ENCODE measurements around the gene ZBTB46. TPM values are rescaled to one million over a fixed set of nuclear protein-coding genes. Genes with fewer than 3 reads are reported as not detected.

Gene ZBTB46
- polyA plus RNA-seq, 3 donors, result 13.6 to 16.0 (median 14.5) TPM

DNA sequence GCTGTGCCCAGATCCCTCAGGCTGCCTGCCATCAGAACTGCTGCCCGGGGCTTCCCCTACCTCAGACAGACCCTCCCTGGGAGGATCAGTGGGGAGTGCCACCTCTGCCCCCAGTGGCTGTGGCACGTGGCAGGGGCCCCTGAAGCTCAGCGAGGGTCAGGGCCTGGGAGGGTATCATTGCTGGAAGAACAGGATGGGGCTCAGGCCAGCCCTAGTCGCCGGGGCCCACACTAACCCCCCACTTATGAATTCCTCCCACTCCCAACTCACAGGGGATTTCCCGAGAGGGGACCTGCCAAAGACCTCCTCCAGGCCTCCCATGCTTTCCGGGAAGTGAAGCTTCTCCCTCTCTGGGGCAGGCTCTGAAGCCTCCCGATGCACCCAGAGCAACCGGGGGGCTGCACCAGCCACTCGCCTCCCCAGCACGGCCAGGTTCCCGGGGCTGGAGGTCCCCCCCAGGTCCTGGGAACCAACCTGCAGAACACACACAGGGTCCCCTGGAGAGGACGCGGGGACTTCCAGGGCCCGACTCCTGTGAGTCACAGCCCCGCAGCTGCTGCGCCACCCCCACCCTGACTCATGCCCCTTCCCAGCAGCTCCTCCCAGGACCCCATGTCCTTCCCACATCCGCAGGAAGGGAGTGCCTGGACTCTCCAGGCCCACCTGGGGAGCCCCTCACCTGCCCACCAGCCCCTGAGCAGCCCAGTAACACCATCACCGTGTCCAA, 132.2 kb downstream of the ZBTB46 start:
- no peak for DNase-seq (ENCODE audit: low read depth in 3 of 3, low spot score in 2 of 3)

DNA sequence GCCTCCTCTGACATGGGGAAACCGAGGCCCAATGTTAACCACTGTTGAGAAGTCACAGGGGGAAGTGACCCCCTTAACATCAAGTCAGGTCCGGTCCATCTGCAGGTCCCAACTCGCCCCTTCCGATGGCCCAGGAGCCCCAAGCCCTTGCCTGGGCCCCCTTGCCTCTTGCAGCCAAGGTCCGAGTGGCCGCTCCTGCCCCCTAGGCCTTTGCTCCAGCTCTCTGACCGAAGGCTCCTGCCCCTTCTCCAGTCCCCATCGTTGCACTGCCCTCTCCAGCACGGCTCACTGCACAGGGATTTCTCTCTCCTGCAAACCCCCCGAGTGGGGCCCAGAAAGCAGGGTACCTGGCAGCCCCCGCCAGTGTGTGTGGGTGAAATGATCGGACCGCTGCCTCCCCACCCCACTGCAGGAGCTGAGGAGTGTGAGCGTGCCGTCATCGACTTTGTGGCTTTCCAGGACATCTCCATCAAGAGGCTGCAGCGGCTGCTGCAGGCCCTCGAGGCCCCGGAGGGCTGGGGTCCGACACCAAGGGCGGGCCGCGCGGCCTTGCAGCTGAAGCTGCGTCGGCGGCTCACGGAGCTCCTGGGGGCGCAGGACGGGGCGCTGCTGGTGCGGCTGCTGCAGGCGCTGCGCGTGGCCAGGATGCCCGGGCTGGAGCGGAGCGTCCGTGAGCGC, 133.1 kb downstream of the ZBTB46 start:
- DNase-seq (ENCODE audit: low read depth in 3 of 3, low spot score in 2 of 3), result no peak

DNA sequence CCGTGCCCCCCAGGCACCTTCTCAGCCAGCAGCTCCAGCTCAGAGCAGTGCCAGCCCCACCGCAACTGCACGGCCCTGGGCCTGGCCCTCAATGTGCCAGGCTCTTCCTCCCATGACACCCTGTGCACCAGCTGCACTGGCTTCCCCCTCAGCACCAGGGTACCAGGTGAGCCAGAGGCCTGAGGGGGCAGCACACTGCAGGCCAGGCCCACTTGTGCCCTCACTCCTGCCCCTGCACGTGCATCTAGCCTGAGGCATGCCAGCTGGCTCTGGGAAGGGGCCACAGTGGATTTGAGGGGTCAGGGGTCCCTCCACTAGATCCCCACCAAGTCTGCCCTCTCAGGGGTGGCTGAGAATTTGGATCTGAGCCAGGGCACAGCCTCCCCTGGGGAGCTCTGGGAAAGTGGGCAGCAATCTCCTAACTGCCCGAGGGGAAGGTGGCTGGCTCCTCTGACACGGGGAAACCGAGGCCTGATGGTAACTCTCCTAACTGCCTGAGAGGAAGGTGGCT, 133.7 kb downstream of the ZBTB46 start:
- DNase-seq (ENCODE audit: low read depth in 3 of 3, low spot score in 2 of 3), result no peak

DNA sequence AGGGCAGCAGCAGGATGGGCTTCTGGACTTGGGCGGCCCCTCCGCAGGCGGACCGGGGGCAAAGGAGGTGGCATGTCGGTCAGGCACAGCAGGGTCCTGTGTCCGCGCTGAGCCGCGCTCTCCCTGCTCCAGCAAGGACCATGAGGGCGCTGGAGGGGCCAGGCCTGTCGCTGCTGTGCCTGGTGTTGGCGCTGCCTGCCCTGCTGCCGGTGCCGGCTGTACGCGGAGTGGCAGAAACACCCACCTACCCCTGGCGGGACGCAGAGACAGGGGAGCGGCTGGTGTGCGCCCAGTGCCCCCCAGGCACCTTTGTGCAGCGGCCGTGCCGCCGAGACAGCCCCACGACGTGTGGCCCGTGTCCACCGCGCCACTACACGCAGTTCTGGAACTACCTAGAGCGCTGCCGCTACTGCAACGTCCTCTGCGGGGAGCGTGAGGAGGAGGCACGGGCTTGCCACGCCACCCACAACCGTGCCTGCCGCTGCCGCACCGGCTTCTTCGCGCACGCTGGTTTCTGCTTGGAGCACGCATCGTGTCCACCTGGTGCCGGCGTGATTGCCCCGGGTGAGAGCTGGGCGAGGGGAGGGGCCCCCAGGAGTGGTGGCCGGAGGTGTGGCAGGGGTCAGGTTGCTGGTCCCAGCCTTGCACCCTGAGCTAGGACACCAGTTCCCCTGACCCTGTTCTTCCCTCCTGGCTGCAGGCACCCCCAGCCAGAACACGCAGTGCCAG, 134.3 kb downstream of the ZBTB46 start, which contains the start of gene TNFRSF6B:
TSS of gene TNFRSF6B (plus strand) at position 25 of the 729 bp plus-strand sequence. CDS start at position 141, 116 bp downstream.
- no peak for DNase-seq (ENCODE audit: low read depth in 3 of 3, low spot score in 2 of 3)

DNA sequence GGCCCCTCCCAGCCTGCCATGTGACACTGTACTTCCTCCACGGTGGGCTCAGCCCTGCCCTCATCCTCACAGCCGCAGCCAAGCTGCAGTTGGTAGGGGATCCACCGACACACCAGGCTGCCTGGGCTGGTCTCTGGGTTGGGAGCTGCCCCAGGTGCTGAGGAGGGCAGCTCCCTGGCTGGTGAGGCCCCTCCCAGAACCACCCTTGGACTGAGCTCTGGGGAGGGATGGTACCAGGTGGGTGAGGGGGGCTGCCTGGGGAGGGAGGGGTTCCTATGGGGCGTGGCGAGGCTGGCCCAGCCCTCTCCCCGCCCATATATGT, 134.8 kb downstream of the ZBTB46 start:
- DNase-seq (ENCODE audit: low read depth in 3 of 3, low spot score in 2 of 3), result peak in 1 of 3 donors; percentile 38

DNA sequence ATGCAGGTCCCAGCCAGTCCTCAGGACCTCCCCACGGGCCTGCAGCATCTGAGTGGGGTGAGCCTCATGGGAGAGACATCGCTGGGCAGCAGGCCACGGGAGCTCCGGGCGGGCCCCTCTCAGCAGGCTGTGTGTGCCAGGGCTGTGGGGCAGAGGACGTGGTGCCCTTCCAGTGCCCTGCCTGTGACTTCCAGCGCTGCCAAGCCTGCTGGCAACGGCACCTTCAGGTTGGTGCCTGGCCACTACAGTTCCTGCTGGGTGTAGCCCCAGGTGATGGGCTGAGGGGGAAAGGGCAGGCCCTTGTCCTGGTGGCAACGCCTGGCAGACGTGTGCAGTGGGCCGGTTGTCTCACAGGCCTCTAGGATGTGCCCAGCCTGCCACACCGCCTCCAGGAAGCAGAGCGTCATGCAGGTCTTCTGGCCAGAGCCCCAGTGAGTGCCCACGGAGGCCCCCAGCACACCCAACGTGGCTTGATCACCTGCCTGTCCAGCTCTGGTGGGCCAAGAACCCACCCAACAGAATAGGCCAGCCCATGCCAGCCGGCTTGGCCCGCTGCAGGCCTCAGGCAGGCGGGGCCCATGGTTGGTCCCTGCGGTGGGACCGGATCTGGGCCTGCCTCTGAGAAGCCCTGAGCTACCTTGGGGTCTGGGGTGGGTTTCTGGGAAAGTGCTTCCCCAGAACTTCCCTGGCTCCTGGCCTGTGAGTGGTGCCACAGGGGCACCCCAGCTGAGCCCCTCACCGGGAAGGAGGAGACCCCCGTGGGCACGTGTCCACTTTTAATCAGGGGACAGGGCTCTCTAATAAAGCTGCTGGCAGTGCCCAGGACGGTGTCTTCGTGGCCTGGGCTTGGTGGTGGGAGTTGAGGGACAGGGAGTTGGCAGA, 135.4 kb downstream of the ZBTB46 start:
- DNase-seq (ENCODE audit: low read depth in 3 of 3, low spot score in 2 of 3), result no peak

DNA sequence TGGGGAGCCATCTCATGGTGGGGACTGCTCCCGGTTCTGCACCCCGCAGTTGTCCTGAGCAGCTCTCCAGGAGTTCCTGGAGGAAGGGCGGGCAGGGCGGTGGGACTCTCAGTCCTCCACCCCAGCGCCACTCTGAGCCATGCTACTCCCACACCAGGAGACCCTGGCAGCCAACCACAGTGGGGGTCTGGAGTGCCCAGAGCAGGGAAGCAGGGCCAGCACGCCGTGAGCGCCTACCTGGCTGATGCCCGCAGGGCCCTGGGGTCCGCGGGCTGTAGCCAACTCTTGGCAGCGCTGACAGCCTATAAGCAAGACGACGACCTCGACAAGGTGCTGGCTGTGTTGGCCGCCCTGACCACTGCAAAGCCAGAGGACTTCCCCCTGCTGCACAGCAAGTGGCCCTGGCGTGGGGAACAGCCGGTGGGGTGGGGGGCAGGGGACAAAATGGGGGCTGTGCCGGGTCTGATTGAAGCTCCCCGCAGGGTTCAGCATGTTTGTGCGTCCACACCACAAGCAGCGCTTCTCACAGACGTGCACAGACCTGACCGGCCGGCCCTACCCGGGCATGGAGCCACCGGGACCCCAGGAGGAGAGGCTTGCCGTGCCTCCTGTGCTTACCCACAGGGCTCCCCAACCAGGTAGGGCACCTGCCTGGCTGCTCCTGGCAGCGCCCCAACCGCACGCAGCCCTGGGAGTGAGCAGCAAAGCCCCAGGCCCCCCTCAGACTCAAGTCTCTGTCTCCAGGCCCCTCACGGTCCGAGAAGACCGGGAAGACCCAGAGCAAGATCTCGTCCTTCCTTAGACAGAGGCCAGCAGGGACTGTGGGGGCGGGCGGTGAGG, 136.3 kb downstream of the ZBTB46 start:
- no peak for DNase-seq (ENCODE audit: low read depth in 3 of 3, low spot score in 2 of 3)

DNA sequence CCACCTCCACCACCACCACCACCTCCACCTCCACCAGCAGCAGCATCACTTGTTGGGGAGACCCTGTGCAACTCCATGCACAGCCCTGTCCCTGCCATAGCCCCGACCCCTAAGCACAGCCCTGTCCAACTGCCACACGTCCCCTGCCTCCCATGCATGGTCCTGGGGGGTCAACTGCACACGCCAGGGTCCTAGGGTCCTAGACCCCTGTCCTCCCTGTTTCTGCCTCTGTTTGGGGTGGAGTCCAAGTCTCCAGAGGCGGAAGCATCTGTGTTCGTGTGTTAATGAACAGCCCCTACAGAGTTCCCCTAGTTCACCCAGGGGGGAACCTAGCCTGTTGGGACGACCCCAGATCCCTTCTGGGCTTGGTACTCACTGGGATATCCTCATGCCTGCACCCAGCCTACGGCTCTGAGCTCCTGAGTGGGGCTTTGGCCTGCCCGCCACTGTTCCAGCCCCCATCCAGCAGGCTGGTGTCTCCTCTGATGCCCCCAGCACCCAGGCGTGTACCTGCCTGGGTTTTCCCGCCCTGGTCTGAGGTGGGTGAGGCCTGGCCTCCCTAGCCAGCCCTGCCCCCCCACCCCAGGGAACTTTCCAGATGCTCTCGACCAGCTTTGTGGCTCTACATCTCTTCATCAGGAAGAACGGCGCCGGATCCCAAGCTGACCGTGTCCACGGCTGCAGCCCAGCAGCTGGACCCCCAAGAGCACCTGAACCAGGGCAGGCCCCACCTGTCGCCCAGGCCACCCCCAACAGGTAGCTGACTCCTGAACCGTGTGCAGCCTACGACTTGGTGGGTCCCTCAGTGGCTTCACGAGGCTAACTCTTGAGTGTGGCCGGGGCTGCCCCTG, 137.1 kb downstream of the ZBTB46 start:
- no peak for DNase-seq (ENCODE audit: low read depth in 3 of 3, low spot score in 2 of 3)

Other genes with a start within 250 kb of the ZBTB46 start
- 1 to 10 TPM; 7.5 to 9.8 (median 8.9) TPM for gene GMEB2, start 204.2 kb downstream of the ZBTB46 start, polyA plus RNA-seq (ENCODE audit: insufficient read length in 3 of 3)
- gene STMN3, start 177.8 kb downstream of the ZBTB46 start, polyA plus RNA-seq (ENCODE audit: insufficient read length in 3 of 3), result 10 to 100 TPM; 22.0 to 26.7 (median 23.8) TPM
- 10 to 100 TPM; 12.8 to 15.9 (median 13.8) TPM for gene RTEL1, start 173.0 kb downstream of the ZBTB46 start, polyA plus RNA-seq (ENCODE audit: insufficient read length in 3 of 3)
- 1 to 10 TPM; 1.3 to 1.7 (median 1.4) TPM for gene TNFRSF6B, start 134.6 kb downstream of the ZBTB46 start, polyA plus RNA-seq (ENCODE audit: insufficient read length in 3 of 3)
- gene ARFRP1, start 123.3 kb downstream of the ZBTB46 start, polyA plus RNA-seq (ENCODE audit: insufficient read length in 3 of 3), result 10 to 100 TPM; 29.9 to 31.9 (median 30.8) TPM
- gene ZGPAT, start 123.2 kb downstream of the ZBTB46 start, polyA plus RNA-seq (ENCODE audit: insufficient read length in 3 of 3), result 10 to 100 TPM; 14.9 to 15.7 (median 15.0) TPM
- gene LIME1, start 94.6 kb downstream of the ZBTB46 start, polyA plus RNA-seq (ENCODE audit: insufficient read length in 3 of 3), result 1 to 10 TPM; 2.8 to 5.2 (median 3.8) TPM
- gene SLC2A4RG, start 91.5 kb downstream of the ZBTB46 start, polyA plus RNA-seq (ENCODE audit: insufficient read length in 3 of 3), result 10 to 100 TPM; 57.9 to 66.1 (median 60.9) TPM
- not detected for gene ABHD16B, start 30.2 kb upstream of the ZBTB46 start, polyA plus RNA-seq (ENCODE audit: insufficient read length in 3 of 3)
- 10 to 100 TPM; 80.6 to 82.1 (median 81.3) TPM for gene TPD52L2, start 34.0 kb upstream of the ZBTB46 start, polyA plus RNA-seq (ENCODE audit: insufficient read length in 3 of 3)
- 10 to 100 TPM; 25.7 to 29.0 (median 28.7) TPM for gene DNAJC5, start 63.9 kb upstream of the ZBTB46 start, polyA plus RNA-seq (ENCODE audit: insufficient read length in 3 of 3)
- gene UCKL1, start 125.2 kb upstream of the ZBTB46 start, polyA plus RNA-seq (ENCODE audit: insufficient read length in 3 of 3), result 10 to 100 TPM; 33.5 to 35.5 (median 33.6) TPM
- 10 to 100 TPM; 20.9 to 23.3 (median 21.8) TPM for gene ZNF512B, start 138.7 kb upstream of the ZBTB46 start, polyA plus RNA-seq (ENCODE audit: insufficient read length in 3 of 3)
- gene SAMD10, start 148.4 kb upstream of the ZBTB46 start, polyA plus RNA-seq (ENCODE audit: insufficient read length in 3 of 3), result 1 to 10 TPM; 6.5 to 6.7 (median 6.6) TPM
- gene PRPF6, start 149.9 kb upstream of the ZBTB46 start, polyA plus RNA-seq (ENCODE audit: insufficient read length in 3 of 3), result 10 to 100 TPM; 89.5 to 94.8 (median 89.9) TPM
- gene C20orf204, start 204.9 kb upstream of the ZBTB46 start, polyA plus RNA-seq (ENCODE audit: insufficient read length in 3 of 3), result under 1 TPM; 0.40 to 0.51 (median 0.43) TPM
- 1 to 10 TPM; 5.6 to 9.0 (median 6.5) TPM for gene SOX18, start 218.4 kb upstream of the ZBTB46 start, polyA plus RNA-seq (ENCODE audit: insufficient read length in 3 of 3)
- 10 to 100 TPM; 71.0 to 72.0 (median 71.0) TPM for gene TCEA2, start 231.9 kb upstream of the ZBTB46 start, polyA plus RNA-seq (ENCODE audit: insufficient read length in 3 of 3)
- gene RGS19, start 248.3 kb upstream of the ZBTB46 start, polyA plus RNA-seq (ENCODE audit: insufficient read length in 3 of 3), result 1 to 10 TPM; 3.8 to 5.4 (median 4.8) TPM
- 1 to 10 TPM in 1 of 3 donors, under 1 TPM in 2; 0.67 to 1.1 (median 0.69) TPM for gene OPRL1, start 248.8 kb upstream of the ZBTB46 start, polyA plus RNA-seq (ENCODE audit: insufficient read length in 3 of 3)

Measured in right renal cortex interstitium (tissue), 3 donors.